HG03565 (cell line): ENCODE measurements around the gene UBE2E2.
"Not testable (repeated sequence)": the region's sequence is repeated elsewhere in the genome, so short reads cannot be mapped to it uniquely, and the experiment has no call there.

Source experiments
- ATAC-seq: cut with Tn5 transposase; IDR thresholded peaks from one replicate; pipeline ENCODE4 v1.9.1; 2021; ENCODE audit warnings: mild to moderate bottlenecking, moderate library complexity; ENCODE audit not compliant: unreplicated experiment

UBE2E2 gene

DNA sequence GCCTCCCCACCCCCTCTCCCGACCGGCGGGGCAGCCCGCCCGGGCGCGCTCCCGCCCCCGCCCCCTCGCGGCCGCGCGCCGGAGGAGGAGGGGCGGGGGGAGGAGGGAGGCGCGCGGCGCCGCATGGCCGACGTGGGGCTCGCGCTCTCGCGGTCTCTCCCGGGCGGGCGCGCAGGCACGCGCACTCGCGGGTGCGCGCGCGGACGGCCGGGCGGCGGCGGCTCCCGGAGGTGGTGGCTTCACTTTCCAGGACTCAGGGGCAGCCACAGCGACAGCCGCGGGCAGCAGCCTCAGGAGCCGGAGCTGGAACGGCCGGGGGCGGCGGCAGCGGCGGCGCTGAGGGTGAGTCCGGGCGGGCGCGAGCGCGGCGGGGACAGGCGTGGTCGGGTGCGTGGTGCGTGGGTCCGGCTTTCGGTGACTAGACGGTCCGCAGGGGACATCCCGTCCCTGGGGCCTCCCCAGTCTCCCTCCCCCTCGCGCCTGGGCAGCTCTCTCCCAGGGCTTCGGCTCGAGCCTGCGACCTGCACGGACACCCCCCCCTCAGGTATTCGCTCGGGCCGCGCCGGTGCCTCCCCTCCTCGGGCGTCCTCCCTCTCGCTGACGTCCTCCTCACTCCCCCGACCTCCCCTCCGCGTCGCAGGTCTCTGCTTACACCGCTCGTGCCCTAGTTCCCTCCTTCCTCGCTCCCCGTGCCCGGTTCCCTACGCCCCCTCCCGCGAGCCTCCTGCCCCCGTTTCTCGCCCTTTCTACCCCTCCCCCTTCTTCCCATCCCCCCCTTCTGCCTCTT is at the start of gene UBE2E2:
TSS of gene UBE2E2 (plus strand) at position 407 of the 787 bp plus-strand sequence.
- peak; percentile 69 for ATAC-seq

DNA sequence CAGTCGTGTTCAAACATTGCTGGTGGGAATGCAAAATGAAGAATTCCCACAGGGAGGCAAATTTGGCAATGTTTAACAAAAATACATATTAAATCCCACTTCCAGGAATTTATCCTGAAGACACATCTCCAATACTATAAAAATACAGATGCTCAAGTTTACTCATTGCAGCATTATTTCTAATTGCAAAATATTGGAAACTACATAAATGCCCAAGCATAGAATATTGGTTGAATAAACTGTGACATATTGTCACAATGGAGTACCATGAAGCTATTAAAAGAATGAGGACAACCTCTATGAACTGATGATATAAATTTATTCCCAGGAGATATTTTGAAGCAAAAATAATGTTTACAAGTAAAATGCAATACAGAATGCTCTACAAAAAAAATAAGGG is 49.7 kb upstream of the UBE2E2 start:
- ATAC-seq: no peak

DNA sequence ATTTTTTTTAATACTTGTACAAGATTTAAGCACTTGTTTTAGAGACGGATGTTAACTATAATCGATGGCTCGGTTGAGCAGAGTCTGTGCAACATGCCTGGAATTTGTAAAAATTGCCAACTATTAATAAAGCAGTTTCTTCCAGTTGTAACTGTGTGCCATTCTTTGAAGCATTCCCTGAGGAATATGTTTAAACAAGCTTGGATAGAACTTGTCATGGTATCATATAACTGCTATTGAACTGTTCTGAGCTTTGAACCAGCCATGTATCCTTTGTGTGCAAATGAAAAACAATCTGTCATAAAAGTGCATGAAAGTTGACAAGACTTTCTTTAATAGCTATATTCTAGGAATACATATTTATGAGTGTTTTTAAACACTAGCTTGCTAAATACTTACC is 45.8 kb upstream of the UBE2E2 start:
- no peak for ATAC-seq

DNA sequence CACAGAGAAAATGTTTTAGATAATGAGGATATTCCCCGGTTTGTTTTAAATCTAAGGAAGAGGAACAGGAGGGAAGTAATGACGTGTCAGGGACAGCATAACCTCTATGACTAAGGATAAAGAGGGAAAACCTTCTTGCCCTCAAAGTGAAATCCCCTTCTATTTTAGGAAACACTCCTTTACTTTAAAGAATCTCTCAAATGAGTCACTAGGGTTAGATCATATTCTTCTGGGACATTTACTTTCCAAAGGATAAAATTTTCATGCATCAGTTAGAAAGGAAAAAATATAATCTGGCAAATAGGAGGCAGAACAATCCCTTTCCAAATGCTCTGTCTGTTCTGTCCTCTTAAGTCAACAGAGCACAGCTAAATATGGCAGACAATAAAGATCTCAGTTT is 43.2 kb upstream of the UBE2E2 start:
- ATAC-seq: no peak

DNA sequence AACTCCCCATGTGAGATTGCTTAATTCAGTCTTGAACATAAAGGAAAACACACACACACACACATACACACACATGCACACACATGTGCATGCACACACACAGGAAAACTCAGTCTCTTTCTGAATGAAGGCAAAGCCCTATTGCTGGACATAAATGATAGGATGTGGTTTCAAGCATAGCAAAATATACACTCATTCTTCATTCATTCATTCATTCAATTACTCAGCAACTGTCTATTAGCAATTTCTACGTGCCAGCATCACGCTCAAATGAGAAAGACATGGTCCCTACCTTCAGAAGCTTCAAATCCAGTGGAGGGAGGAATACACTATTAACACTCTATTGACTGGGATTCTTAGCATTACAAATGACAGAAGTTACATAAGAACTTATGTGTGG is 41.8 kb upstream of the UBE2E2 start:
- ATAC-seq: no peak

DNA sequence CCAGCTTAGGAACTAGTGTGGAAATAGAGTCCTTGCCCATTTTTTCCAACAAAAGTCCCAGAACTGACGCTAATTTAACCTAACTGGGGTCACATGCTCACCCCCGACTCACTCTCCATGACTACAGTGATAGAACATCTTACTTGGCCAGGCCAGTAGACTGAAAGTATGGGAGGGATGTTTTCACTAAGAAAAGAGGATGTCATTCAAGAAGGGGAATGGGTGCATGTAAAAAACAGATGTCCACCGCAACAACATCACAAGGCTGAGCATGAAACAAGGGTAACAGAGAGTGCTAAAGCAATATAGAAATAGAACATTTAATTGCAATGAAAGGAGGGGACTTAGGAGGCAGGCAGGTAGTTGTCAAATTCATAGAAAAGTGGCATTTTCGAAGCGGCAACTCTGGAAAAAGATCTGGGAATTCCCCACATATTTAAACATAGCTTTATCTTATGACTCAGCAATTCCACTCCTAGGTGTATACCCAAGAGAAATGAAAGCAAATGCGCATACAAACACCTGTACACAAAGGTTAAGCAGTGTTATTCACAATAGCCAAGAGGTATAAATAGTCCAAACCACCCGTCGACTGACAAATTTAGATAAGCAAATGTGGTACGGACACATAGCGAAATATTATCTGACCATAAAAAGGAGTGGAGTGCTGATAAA is 41.1 kb upstream of the UBE2E2 start:
- peak; percentile 69 for ATAC-seq

DNA sequence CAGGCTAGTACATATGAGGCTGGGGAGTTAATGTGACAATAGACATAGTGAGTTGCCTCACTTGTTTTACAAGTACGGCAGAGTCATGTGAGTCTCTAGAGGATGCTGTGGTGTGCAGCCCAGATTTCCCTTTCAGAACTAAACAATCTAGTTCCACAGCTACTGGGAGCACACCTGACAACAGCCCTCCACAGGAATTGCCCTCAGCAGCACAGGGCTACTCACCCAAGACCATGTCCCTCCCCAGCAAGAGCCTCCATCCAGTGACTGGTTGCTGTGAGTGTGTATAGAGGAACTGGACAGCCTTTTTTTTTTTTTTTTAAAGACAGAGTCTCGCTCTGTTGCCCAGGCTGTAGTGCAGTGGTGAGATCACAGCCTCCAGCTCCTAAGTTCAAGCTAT is 40.2 kb upstream of the UBE2E2 start:
- ATAC-seq: peak; percentile 40

DNA sequence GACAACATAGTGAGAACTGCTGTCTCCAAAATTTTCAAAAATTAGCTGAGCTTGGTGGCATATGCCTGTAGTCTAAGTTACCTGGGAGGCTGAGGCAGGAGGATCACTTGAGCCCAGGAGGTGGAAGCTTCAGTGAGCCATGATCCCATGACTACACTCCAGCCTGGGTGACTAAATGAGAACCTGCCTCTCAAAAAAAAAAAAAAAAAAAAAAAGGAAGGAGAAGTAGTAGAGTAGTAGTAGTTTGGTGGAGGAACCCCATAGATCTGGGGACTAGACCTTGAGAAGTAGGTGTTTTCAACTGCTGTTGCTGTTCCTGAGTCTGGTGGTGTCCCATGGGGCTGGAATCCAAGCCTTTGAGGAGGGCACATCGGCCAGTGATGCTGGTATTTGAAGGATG is 38.4 kb upstream of the UBE2E2 start:
- no peak for ATAC-seq

DNA sequence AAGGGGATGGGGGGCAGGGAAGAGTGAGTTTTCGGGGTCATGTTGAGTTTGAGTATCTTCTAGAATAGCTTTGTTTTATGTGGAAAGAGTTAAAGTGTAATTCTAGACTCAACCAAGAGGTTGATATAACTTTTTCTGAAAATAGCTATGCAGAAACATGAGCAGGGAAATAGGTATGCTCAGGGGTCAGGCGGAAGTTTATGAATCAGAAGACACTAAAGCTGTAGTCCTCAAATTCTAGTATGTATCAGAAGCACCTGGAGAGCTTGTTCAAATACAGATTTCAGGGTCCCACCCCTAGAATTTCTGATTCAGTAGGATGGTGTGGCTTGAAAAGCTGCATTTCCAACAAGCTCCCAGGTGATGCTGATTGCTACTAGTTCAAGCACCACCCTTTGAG is 37.6 kb upstream of the UBE2E2 start:
- ATAC-seq: no peak

DNA sequence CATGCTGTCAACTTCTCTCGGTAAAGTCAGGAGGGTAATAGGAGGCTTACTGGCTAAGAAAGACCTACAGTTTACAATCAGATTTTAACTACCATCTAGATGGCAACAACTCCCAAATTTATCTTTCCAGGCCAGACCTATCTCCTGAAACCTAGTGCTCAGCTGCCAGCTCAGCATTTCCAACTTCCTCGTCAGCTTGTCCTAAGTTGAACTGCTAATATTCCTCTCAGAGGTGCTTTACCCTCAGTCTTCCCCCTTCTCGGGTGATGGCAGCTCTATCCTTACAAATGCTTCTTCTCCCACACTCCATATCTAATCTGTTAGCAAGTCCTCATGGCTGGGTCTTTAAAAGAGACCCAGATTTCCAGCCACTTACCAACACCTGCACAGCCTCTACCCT is 36.9 kb upstream of the UBE2E2 start:
- no peak for ATAC-seq

DNA sequence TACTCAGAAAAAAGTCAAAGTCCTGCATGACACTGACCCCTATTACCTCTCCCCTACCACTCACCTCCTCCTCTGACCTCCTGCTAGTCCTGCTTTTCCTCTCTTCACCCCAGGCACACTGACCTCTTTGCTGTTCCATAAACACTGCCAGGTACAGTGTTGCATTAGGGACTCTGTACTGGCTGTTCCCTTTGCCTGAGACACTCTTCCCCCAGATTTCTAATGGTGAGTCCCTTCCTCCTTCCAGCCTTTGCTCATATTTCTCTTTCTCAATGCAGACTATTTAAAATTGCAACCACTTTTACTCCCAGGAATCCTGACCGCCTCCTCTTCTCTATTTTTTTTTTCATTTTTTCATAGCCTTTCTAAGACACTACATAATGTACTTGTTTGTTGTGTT is 36.3 kb upstream of the UBE2E2 start:
- no peak for ATAC-seq

DNA sequence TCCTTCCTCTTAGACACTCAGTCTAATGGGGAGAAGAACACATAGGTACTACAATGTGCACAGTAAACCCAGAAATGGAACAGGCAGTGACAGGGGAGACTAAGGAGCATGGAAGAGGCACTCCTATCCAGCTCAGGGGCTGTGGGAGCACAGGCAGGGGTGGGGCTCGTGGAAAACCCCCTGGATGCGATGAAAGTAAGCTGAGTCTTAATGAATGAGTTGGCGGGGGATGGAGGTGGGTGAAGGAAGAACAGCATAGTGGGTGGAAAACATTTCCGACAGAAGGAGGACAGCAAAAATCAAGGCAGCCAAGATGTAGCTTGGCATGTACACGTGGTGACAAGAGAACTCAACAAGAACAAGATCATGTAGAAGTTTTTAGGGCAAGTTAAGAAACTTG is 33.6 kb upstream of the UBE2E2 start:
- no peak for ATAC-seq

DNA sequence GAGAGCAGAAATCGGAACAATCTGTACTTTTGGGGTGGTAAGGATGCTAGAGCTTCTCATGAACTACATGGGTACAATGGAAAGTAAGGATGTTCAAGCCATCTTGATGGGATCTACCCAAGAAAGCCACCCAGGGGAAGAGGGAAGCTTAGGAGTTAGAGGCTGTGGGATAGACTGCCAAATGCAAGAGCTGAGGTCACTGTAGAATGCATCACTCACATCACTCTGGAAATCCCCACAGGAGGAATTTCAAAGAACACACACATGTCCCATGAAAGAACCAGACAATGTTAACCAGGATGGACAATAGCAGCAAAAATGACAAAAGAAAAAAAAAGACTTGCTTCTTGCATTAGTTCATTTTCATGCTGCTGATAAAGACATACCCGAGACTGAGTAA is 32.8 kb upstream of the UBE2E2 start:
- ATAC-seq: no peak

DNA sequence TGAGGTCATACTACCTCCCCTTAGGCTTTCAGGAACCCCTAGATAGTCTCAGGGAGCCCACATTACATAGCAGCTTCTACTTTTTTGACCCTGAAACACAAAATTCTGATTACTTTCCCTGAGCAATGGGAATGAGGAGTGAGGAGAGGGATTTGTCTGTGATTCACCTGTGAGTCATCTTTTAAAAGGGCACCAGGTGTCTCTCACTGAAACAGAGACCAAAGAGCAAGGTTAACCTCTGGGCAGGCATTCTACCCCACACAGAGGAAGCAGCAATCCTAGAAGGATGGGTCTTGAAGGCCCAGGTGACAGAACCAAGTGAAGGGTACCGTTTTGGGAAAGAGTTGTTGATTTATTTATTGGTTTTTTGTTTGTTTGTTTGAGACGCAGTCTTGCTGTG is 31.1 kb upstream of the UBE2E2 start:
- ATAC-seq: no peak

DNA sequence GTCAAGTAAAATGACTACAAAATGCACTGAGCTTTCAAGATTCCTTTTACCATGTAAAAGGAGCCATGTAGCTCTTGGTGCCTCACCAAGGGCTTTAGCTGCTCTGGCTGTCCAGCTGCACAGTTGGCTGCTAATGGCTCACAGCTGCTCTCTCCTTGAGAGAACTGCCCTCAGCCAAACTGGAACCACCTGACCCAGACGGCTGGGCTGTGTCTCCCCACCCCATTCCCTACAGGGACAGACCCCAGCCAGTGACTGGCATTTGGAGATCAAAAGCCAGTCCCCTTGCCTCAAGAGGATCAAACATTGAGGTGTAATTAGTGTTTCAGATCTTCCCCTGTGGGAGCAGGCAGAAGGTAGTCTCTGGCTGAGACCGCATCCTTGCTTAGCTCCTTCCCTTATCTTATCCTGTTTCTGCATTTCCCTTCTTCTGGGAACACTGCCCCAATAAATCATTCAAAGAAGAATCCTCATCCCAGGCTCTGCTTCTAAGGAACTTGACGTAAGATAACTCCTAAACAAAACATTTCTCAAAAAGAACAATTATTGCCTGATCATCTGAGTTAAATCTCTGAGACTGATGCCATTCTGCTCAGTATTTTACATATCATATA is 28.6 kb upstream of the UBE2E2 start:
- ATAC-seq: no peak

DNA sequence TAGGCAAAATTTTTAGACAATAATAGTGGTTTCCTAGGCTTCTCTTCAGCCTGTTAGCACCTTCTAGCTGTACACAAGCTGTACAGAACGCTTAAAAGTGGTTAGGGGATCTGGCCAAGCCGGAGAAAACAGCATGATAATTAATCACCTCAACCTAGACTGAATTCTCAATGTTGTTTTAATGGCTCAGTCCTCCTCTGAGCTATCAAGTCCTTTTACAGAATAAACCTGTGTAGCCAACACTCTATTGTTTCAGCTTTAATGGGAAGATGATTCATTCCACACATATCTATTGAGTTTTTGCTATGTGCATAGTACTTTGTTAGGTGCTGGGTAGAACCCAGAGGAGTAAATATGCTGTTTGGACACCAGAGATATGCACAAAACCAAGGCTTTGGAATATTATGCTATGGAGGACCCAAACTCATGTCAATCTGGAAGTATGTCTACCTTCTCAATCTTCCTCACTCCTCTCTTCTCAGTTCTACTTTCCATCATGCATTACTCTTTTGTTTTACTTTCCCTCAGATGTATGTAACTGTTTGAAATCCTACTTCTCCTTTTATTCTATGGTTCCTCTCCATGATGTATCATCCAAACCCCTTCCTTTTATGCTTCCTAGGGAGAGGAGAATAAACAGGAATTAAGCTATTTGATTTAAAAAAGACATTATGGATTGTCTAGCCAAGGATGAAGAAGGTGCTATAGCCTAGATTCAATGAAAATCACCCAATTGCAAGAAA is 27.6 kb upstream of the UBE2E2 start:
- no peak for ATAC-seq

DNA sequence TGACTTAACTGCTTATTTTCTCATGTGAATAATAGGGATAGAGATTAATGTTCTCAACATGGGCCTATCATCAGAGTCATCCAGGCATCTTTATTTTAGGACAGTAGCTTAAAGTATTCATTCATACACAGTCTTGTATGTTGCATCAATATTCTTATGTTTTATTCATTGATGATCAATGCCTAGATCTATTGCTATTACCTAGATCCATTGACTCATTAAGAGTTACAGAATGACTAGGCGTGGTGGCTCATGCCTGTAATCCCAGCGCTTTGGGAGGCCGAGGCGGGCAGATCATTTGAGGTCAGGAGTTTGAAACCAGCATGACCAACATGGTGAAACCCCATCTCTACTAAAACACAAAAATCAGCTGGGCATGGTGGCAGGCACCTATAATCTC is 26.3 kb upstream of the UBE2E2 start:
- ATAC-seq: not testable (repeated sequence)

DNA sequence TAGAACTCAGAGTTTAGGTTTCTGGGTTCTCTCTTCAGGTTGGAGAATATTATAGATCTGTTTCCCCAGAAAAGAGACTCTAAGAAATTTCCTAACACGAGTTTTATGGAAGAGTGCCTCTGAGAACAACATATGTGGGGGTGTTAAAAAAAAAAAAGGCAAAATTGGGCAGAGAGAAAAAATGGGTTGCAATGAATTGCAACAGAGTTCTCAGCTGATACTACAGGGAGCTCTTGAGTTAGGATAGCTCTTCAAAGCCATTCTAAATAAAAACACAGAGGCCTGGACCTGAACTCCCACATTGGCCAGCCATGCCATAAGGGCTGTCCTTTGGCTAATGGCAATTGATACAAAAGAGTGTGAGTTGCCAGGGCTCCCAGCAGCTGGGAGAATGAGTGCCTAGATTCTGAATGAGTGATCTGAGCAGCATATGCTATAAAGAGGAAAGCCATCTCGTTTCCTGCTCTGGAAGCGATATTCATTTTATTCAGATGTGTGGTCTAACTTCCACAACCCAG is 20.1 kb upstream of the UBE2E2 start:
- ATAC-seq: no peak

DNA sequence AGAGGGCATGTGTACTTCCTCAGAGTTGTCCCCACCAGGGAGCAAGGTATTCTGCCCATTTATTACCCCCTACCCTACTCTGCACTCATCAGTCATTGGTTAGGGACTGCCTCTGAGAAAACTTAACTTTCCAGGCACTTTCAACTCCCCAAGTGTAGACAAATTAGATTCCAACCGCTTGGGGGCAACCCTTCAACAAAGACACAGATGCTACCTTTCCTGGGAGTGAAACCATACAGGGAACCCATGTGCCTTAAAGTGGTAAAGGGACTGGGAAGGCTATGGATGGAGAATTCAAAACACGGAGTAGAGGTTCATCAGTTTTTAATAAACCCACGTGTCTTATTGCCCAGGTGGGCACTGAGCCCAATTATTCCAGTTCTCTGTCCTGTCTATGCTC is 19.4 kb upstream of the UBE2E2 start:
- no peak for ATAC-seq

DNA sequence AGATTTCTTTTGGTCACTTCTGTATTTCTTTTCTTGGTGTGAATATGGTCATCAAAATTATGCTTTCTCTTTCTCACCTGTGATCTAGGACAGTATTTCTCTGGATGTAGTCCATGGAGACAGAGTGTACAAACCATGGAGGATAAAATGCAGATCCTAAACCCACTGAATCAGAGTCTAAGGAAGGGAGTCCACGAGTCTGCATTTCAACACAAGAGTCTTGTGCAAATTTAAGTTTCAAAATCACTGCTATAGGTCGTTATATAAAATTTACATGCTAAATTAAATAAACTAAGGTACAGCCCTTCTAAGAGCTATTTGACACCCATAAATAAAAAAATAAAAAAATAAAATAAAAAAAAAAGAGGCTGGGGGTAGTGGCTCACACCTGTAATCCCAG is 17.3 kb upstream of the UBE2E2 start:
- no peak for ATAC-seq

DNA sequence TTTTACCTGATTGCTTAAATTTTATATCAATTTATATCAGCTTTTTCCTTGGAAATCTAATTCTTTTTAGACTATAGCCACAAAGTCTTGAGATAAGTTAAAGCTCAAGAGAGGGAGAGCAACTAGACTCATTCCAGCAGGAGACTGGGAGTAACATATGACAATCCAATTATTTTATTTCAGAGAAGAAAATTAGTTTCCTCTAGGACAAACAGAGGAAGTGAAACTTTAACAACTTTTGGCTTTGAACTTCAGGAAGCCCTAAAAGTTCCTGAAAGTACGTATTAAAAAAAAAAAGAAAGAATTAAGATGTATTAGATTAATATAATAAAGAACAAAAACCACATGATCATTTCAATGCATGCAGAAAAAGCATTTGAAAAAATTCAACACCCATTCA is 13.9 kb upstream of the UBE2E2 start:
- no peak for ATAC-seq
